ENCODE results near the gene PRPF39.
A peak's percentile ranks its signal among the peaks of the same experiment; 100 is the strongest.

Gene PRPF39

DNA sequence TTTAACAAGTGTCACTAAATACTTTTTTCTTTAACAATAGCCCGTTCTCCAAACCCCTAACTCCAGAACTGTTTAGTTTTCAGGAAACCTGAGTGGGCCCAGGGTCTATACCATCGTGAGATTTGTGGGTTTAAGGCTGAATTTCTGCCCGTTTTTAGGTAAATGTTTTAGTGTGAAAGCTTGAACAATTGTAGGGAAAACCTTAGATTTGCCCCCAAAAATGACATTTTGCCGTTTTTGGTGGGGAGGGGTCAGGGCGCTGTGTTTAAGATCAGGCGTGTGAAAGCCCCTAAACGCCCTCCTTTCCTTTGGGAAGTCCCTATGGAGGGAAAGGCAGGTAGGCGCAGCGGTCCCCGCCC, 320 bp upstream of the PRPF39 start:
- no peak for TF ChIP-seq RAD21 (IDR thresholded peaks at IDR 0.05; ENCODE audit: low read depth)
- 0 out of 2 replicates have a peak, but pooled peaks have one; percentile 42 for TF ChIP-seq ZBTB7A (IDR thresholded peaks at IDR 0.05; ENCODE audit: low read depth)

DNA sequence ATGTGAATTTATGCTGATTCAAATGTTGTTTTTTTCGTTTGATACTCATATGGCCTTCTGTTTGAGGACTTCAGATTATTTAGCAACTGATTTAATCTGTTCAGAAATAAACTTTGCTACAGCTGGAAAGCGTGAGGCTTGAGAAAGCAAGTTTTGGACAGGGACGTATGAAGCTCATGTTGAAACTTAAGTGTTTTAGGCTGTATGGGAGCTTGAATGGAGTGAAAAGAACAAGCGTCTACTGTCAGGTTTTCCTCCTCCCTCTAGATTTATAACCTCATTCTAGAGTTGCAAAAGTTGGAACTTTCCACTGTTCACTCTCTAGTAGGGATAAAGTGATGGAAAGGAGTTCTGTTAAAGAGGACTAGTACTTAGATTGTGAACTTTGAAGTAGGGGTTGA, 1.0 kb downstream of the PRPF39 start:
- TF ChIP-seq, protein P1, sequence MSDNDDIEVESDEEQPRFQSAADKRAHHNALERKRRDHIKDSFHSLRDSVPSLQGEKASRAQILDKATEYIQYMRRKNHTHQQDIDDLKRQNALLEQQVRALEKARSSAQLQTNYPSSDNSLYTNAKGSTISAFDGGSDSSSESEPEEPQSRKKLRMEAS (IDR thresholded peaks at IDR 0.05): no peak
- TF ChIP-seq EGR1 (IDR thresholded peaks at IDR 0.05) (no peak), YY1 (IDR thresholded peaks at IDR 0.05; ENCODE audit: low read depth) (no peak), TAF1 (IDR thresholded peaks at IDR 0.05; ENCODE audit: low read depth) (no peak), RAD21 (IDR thresholded peaks at IDR 0.05; ENCODE audit: low read depth) (no peak), NFIC (IDR thresholded peaks at IDR 0.05) (no peak), ZBTB7A (IDR thresholded peaks at IDR 0.05; ENCODE audit: low read depth) (no peak), FOXM1 (IDR thresholded peaks at IDR 0.05; ENCODE audit: borderline replicate concordance, low read depth) (no peak), TCF12 (IDR thresholded peaks at IDR 0.05; ENCODE audit: low read depth) (no peak)

DNA sequence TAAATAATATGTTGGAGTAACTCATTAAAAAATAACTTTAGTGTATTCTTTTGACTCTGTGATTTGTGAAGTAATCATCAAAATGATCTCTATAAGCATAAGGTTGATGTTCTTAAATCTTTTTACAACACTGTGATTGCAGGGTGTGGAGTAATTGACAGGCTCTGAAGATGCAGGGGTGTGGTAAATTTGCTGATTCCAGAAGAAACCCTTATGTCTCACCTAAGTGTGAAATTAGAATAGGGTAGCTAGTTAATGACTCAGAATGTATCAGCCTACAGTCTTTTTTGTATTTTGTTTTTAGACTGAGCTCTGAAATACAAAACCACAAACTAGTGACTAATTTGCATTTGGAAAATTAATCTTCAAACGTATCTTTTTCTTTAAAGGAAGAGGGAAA, 5.9 kb downstream of the PRPF39 start:
- TF ChIP-seq TCF12 (IDR thresholded peaks at IDR 0.05; ENCODE audit: low read depth) (no peak), CEBPB (IDR thresholded peaks at IDR 0.05) (no peak), RAD21 (IDR thresholded peaks at IDR 0.05; ENCODE audit: low read depth) (no peak), FOXM1 (IDR thresholded peaks at IDR 0.05; ENCODE audit: borderline replicate concordance, low read depth) (no peak), ZBTB7A (IDR thresholded peaks at IDR 0.05; ENCODE audit: low read depth) (no peak), YY1 (IDR thresholded peaks at IDR 0.05; ENCODE audit: low read depth) (no peak), CREB1 (IDR thresholded peaks at IDR 0.05; ENCODE audit: low read depth) (no peak), REST (IDR thresholded peaks at IDR 0.05; ENCODE audit: low read depth) (no peak), TEAD4 (IDR thresholded peaks at IDR 0.05) (no peak), EP300 (IDR thresholded peaks at IDR 0.05; ENCODE audit: borderline replicate concordance) (no peak), NFIC (IDR thresholded peaks at IDR 0.05) (no peak)
- TF ChIP-seq, protein P1 (IDR thresholded peaks at IDR 0.05): no peak

GRCh38 chr14:45091710-45092109, 7.8 kb downstream of the PRPF39 start:
- no peak for TF ChIP-seq TEAD4 (IDR thresholded peaks at IDR 0.05)
- no peak for TF ChIP-seq YY1 (IDR thresholded peaks at IDR 0.05; ENCODE audit: low read depth)

DNA sequence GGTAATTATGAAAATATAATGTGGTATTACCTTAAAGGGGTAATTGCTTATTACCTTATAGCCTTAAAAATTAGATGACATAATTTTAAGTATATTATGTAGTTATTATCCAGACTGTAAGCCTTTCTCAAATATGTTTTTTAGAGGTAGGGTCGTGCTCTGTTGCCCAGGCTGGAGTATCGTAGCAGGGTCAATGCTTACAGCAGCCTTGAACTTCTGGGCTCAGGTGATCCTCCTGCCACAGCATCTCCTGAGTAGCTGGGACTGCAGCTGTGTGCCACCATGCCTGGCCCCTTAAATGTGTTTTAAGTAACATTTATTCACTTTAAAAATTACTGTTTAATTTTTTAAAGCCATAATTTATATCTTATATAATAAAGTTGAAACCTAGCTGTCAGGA, 10.4 kb downstream of the PRPF39 start:
- no peak for TF ChIP-seq EP300 (IDR thresholded peaks at IDR 0.05; ENCODE audit: borderline replicate concordance)
- TF ChIP-seq NFIC (IDR thresholded peaks at IDR 0.05): no peak
- no peak for TF ChIP-seq REST (IDR thresholded peaks at IDR 0.05; ENCODE audit: low read depth)
- no peak for TF ChIP-seq RAD21 (IDR thresholded peaks at IDR 0.05; ENCODE audit: low read depth)
- no peak for TF ChIP-seq FOXM1 (IDR thresholded peaks at IDR 0.05; ENCODE audit: borderline replicate concordance, low read depth)
- no peak for TF ChIP-seq EGR1 (IDR thresholded peaks at IDR 0.05)
- no peak for TF ChIP-seq CREB1 (IDR thresholded peaks at IDR 0.05; ENCODE audit: low read depth)
- TF ChIP-seq ZBTB7A (IDR thresholded peaks at IDR 0.05; ENCODE audit: low read depth): no peak
- TF ChIP-seq YY1 (IDR thresholded peaks at IDR 0.05; ENCODE audit: low read depth): no peak
- TF ChIP-seq TCF12 (IDR thresholded peaks at IDR 0.05; ENCODE audit: low read depth): no peak
- TF ChIP-seq, protein P1 (IDR thresholded peaks at IDR 0.05): no peak
- no peak for TF ChIP-seq TEAD4 (IDR thresholded peaks at IDR 0.05)
- no peak for TF ChIP-seq USF1 (IDR thresholded peaks at IDR 0.05)
- TF ChIP-seq CEBPB (IDR thresholded peaks at IDR 0.05): no peak
- TF ChIP-seq TAF1 (IDR thresholded peaks at IDR 0.05; ENCODE audit: low read depth): no peak

- TF ChIP-seq RAD21 (IDR thresholded peaks at IDR 0.05; ENCODE audit: low read depth) (no peak), REST (IDR thresholded peaks at IDR 0.05; ENCODE audit: low read depth) (no peak), TCF12 (IDR thresholded peaks at IDR 0.05; ENCODE audit: low read depth) (no peak)
These were observed 11.2 kb downstream of the PRPF39 start for GRCh38 chr14:45095143-45095542.
